Measurements from ENCODE around the gene ALG12.

ALG12 gene

DNA sequence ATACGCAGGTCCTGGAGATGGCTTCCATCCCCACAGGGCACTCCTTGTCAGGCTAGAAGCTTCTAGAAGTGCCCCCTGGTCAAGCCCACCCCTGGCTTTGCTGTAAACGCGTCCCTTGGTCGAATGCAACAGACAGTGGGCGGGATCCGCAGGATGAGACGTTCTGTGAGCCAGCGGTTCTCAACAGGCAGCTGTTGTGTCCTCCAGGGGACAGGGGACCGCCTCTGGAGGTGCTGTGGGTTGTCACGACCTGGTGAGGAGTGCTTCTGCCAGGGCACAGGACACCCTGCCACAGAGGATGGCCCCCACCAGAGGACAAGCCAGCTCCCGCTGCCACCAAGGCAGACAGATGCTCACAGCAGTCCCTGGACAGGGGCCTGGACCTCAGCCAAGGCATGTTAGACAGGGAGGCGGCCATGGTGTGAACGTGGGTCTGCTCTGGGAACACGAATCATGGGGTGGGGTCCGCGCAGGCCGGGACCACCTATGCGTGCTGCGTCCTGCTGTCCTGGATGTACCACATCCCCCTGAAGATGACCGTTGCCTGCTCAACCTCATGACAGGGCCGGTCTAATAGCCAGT, 11.8 kb upstream of the ALG12 start:
- DNase-seq (ENCODE audit: low spot score), result no peak

- DNase-seq (ENCODE audit: low spot score), result peak; percentile 95
Observed at GRCh38 chr22:49929211-49929979, 11.2 kb upstream of the ALG12 start.

DNA sequence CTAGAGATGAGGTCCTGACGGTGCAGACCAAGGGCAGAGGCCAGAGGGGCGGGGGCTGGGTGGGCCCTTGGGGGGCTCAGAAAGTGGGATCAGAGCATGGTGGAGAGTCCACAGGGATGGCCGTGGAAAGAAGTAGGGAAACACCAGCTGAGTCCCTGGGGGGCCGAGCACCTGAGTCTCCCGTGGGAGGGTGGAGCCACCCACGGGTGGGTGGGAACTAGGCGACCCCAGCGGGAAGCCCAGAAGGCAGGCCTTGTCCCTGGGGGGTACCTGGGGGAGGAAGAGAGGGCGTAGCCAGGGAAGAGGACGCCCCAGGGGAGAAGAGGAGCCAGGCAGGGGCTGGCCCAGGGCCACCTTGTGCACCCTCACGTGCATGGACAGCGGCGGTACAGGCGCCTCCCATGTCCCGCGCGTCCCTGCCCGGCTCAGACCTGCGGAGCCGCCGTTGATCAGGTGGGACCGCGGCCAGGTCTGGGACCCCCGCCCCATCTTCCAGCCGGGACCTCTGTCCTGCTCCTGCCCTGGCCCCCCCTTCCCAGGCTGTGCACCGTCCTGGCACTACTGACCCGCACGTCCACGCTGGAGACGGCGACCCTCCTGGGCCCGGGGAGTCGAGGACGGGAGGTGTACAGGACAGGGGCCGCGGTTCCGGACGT, 10.4 kb upstream of the ALG12 start:
- no peak for DNase-seq (ENCODE audit: low spot score)

DNA sequence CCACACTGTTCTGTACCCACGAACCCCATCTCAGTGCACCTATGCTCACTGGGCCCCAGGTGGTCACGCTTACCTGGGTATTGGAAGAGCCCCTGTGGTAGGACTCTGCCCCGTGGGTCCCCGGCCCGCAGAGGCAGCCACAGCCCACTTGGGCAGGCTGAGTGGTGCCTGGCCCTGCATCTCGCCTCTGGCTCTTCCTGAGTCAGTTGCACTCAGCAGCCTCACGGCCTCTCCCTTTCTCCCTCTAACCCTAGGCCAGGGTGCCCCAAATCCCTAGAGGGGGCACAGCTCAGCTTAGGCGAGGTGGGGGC, 9.9 kb upstream of the ALG12 start:
- no peak for DNase-seq (ENCODE audit: low spot score)

DNA sequence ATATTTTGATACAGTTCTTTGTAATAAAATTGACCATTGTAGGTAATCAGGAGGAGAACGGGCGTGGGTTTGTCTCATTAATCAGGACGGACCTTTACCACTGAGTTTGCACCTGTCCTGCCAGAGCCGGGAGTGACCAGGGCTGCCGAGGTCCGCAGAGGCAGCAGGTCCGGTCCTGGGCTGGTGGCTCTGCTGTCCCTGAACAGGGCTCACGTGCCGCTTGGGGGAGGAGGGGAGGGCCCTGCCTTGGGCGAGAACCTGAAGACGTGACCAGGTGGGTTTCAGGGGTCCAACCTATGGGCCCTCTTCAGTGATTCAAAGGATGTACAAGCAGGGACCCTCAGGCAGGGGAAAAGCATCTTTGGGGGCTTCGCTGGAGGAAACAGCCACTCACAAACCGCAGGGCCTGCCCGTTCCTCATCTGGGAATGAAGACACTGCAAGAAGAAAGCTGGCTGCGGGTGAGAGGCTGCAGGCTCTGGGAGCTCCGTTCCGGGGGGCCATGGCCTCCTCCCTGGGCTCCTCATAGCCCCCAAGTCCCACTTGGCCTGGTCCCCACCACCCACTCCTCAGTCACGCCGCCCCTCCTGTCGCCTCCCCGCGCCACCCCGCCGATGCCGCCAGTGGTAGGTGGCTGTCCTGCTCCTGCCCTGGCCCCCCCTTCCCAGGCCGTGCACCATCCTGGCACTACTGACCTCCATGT, 9.4 kb upstream of the ALG12 start:
- DNase-seq (ENCODE audit: low spot score), result no peak

DNA sequence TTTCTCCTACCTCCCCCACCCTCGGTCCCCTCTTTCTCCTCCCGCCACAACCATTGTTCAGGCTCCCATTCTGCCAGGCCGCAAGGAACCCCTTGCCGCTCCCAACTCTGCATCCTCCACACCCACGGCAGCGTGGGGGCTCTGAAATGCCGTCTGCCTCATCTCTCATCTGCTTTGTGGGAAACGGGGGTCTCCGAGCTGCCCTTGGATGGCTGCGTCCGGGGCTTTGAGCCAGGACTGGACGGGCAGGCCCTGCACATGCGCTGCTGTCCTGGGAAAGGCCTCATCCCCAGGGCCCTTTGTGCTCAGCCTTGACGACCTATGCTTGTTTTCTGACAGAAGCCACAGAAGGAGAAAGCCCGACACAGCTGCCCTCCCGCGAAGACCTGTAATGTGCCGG, 8.7 kb upstream of the ALG12 start:
- DNase-seq (ENCODE audit: low spot score), result no peak

DNA sequence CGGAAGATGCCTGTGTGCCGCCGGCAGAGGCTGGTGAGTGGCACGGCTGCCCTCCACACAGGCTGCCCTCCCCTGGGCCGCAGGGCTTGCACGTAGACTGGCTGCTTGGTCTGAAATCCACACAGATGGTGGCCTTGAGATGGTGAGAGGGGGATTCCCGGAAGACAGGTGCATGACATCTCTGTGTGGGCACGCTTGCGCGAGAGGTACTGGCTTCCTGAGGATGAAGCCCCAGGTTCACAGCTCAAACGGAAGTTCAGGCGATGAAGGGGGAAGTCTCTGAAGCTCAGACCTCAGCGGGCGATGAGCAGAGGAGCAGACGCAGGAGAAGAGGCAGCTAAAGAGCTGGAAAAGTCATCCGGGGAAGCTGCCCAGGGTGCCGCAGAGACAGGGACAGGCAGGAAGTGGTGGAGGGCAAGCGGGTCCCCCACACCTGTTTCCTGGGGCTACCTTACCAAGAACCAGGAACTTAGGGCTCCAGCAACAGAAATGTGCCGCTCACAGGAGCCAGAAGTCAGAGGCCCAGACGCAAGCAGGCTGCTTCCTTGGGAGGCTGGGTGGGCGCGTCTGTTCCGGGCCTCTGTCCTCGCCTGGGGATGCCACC, 7.4 kb upstream of the ALG12 start:
- no peak for DNase-seq (ENCODE audit: low spot score)

GRCh38 chr22:49924113-49924833, 6.0 kb upstream of the ALG12 start:
- DNase-seq (ENCODE audit: low spot score), result no peak

GRCh38 chr22:49923445-49923844, 5.2 kb upstream of the ALG12 start:
- DNase-seq (ENCODE audit: low spot score), result no peak

DNA sequence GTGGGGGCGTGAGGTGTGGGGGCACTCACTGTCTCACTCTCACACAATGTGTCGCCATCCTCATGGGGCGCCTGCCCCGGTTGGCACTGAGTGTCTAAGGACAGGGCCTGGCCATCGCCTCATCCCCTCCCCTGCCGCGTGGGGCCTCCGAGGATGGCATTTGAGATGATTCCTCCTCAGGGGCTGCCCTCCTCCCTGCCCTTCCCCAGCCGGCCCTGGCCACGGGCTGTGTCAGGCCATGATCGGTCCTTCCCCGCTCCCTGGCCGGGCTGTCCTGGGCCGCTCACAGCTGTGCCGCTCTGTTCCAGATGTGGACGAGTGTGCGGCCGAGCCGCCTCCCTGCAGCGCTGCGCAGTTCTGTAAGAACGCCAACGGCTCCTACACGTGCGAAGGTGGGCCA, 4.7 kb upstream of the ALG12 start:
- no peak for DNase-seq (ENCODE audit: low spot score)

DNA sequence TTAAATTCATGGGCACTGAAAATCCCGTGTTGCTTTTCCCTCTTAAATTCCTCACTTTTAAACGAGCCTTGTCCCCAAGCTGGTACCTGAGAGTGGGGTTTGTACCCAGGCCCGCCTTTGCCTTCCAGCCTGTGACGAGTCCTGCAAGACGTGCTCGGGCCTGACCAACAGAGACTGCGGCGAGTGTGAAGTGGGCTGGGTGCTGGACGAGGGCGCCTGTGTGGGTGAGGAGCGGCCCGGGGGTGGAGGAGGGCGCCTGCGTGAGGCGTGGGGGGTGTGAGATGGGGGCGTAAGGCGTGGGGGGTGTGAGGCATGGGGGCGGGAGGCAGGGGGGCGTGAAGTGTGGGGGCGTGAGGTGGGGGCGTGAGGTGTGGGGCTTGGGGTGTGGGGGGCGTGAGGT, 4.2 kb upstream of the ALG12 start:
- no peak for DNase-seq (ENCODE audit: low spot score)

DNA sequence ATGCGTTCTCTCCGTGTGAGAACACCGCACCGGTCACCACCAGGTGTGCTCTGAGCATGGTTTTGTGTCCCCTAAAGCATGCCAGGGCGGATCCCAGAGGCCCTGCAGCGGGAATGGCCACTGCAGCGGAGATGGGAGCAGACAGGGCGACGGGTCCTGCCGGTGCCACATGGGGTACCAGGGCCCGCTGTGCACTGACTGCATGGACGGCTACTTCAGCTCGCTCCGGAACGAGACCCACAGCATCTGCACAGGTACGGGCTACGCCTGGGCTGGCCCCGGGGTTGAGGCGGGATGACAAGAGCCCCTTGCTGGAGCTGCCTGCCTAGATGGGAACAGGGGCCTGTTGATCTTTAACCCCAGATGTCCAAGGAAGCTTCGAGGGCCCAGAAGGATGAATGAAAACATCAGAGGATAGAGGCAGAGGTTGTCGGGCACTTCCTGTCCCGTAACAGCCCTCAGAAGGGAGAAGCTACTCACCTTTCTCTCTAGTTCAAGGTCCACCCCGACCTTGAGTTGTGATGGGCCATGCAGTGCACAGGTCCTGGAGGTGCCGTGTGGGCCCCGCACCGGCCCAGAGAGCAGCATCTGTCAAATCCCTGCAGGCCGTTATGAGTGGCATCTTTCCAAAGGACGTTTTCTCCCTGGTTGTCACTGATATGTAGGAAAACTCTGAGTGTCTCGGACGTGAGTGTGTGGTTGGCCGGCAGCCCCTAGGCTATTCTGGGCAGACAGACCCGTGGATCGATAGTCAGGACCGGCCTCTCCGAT, 3.5 kb upstream of the ALG12 start:
- DNase-seq (ENCODE audit: low spot score), result no peak

GRCh38 chr22:49920859-49921258, 2.6 kb upstream of the ALG12 start:
- DNase-seq (ENCODE audit: low spot score), result no peak

DNA sequence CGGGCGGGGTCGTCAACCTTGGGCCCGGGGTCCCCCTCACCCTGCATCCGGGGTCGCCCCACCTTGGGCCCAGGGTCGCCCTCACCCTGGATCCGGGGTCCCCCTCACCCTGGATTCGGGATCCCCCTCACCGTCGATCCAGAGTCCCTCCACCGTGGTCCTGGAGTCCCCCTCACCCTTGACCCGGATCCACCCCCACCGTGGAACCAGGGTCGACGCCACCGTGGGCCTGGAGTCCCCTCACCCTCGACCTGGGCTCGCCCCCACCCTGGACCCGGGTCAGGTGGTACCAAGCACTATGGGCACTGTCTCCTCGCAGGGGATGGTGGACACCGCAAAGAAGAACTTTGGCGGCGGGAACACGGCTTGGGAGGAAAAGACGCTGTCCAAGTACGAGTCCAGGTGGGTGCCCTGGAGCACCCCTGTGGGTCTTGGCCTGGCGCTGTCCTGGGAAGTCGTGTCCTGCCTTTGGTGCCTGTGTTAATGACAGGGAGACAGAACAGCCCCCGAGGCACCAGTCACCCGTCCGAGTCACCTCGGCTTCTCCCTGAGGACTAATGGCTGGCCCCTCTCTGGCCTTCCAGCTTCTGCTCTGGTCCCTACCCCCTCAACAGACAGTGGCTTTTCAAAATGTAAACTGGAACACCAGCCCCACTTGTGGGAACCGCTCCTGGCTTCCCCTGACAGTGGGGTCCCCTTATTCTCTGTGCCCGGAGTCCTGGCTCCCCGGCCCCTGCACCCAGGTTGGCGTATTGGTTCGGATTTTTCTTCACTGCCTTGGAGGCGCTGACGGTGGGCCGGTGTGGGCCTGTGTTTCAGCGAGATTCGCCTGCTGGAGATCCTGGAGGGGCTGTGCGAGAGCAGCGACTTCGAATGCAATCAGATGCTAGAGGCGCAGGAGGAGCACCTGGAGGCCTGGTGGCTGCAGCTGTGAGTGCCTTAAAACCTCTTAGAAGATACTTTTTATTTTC, 958 bp upstream of the ALG12 start:
- DNase-seq (ENCODE audit: low spot score), result no peak

- DNase-seq (ENCODE audit: low spot score), result no peak
Observed at GRCh38 chr22:49916831-49917230, 1.4 kb downstream of the ALG12 start.

- no peak for DNase-seq (ENCODE audit: low spot score)
Observed at GRCh38 chr22:49915610-49916009, 2.6 kb downstream of the ALG12 start.

DNA sequence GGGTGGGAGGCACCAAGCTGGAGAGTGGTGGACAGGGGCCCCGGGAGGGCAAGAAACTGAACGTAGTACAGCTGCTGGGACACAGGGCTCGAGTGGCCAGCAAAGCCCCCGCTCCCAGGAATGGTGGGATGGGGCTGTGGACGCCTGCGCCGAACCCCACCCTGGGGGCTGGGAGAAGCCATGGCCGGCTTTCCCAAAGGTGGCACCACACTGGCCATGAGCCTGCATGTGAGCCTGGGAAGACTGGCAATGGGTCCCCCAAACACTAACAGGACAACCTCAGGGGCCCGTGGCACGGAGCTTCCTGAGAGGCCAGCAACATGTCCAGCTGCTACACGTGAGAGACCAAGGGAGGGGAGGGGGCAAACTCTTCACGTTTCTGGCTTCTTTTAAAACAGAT, 4.0 kb downstream of the ALG12 start:
- no peak for DNase-seq (ENCODE audit: low spot score)

DNA sequence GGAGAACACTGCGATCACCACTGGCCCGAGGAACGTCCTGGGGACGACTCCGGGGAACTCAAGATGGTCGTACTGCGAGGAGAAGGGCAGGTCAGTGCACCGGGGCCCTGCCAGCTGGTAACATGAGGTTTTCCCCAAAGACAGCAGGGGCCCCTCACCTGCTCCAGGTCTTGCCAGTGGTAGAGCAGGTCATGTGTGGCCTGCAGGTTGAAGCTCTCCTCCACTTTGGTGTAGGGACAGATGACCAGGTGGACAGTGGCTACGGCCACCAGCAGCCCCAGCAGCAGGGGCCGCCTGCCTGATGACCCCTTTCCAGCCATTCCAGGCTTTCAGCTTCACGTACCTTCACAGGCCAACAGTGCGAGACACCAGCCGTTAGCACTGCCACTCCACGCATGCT, 4.8 kb downstream of the ALG12 start:
- DNase-seq (ENCODE audit: low spot score), result no peak

DNA sequence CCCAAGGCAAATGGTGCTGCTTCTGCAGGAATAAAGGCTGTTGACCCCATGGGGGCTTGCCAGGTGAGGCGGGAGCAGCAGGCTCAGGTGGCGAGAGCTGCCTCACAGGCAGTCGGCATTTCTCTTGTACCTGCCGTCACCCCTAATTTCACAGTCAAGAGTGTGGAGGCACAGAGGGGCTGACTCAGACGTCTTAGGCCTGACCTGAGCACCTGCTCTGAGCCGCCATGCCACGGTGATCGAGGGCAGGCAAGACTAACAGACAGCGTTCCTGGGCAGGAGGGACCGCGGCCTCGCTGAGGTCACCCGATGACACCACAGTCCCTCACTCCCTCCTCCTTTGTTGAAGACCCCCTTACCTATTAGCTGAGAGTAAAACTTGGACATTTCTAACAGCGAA, 5.2 kb downstream of the ALG12 start:
- DNase-seq (ENCODE audit: low spot score), result no peak

Measured in HuH-7 (cell line).